NCI-H1694 (cell line): ENCODE results near the gene OMG.
"Not testable (repeated sequence)": the region's sequence is repeated elsewhere in the genome, so short reads cannot be mapped to it uniquely, and the experiment has no call there.

ENCODE experiments used
- DNase-seq: peaks from one replicate; lab custom pipeline; 2025; lab: John Stamatoyannopoulos, UW

The OMG gene

GRCh38 chr17:31308372-31309334, 11.6 kb upstream of the OMG start:
- DNase-seq = no peak

DNA sequence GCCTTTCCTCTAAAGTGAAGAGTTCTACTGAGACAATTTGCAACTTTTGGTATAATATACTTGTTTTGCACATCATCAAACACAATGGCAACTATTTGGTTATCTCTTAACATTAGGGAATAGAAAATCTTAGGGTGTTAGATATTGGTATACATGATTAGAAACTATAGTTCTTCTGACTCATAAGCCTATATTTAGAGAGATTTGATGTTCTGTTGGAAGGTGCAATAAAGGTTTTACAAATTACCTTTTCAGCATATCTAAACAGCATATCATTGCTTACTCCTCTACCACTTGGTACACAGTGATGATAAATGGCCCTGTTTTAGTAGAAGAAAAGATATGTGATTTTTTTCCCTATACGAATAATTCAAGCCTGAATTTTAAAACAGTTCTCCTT, 10.6 kb upstream of the OMG start:
- DNase-seq = no peak

GRCh38 chr17:31299624-31300023, 2.6 kb upstream of the OMG start:
- DNase-seq = no peak

DNA sequence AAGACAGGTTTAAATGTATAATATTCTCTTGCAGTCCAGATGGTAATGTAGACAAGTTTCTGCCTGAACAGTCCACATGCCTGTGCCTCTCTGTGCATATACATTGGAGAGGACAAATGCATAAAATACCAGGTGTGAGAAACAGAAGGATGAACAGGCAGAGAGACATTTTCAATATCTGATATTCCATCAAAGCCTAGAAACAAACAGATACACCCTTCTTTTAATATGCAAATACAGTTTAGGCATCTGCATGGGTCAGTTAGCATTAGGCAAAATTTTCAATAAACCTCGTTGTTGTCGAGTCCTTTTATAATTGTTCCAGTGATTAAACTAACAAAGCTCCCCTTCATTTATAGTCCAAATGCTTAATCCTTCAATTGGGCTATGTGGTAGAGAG, 897 bp downstream of the OMG start:
- no peak for DNase-seq

- DNase-seq = no peak
Observed at GRCh38 chr17:31295489-31295871, 1.6 kb downstream of the OMG start.

GRCh38 chr17:31294820-31295488, 2.1 kb downstream of the OMG start:
- DNase-seq = no peak

DNA sequence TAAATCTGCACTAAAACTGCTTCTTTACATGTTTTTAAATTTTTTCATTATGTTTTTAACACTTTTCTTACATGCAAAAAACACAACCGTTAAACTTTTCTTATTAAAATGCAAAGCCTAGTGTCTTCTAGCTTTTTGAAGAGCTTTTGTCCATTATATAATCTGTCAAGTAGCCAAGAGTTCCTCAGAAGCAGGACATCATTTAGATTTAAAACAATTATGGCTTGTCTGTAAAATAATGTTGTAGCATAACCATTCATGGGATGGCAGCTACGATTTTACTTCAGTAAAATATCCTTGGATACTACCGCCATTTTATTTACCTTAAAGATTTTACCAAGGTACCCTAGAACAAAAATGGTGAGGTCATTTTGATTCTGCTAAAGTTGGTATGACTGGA, 2.8 kb downstream of the OMG start:
- no peak for DNase-seq

GRCh38 chr17:31293581-31293980, 3.5 kb downstream of the OMG start:
- no peak for DNase-seq

- DNase-seq = no peak
Observed at GRCh38 chr17:31291820-31292219, 5.2 kb downstream of the OMG start.

- DNase-seq = no peak
Observed at GRCh38 chr17:31289790-31290189, 7.2 kb downstream of the OMG start.

DNA sequence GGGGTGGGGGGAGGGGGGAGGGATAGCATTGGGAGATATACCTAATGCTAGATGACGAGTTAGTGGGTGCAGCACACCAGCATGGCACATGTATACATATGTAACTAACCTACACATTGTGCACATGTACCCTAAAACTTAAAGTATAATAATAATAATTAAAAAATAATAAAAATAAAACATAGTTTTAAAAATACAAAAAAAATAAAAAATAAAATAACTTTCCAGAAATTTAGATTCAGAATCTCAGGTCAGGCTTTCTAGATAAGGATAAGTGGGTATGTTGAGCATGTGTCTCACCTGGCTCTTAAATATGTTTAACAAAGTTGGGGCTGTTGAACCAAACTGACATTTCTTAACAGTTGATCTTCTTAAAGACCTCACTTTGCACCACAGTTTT, 9.1 kb downstream of the OMG start:
- not testable (repeated sequence) for DNase-seq

- no peak for DNase-seq
Observed at GRCh38 chr17:31286587-31286986, 10.5 kb downstream of the OMG start.

- DNase-seq = no peak
Observed at GRCh38 chr17:31283841-31284240, 13.2 kb downstream of the OMG start.

- no peak for DNase-seq
Observed at GRCh38 chr17:31281061-31281460, 16.0 kb downstream of the OMG start.

- no peak for DNase-seq
Observed at GRCh38 chr17:31279401-31279800, 17.6 kb downstream of the OMG start.

DNA sequence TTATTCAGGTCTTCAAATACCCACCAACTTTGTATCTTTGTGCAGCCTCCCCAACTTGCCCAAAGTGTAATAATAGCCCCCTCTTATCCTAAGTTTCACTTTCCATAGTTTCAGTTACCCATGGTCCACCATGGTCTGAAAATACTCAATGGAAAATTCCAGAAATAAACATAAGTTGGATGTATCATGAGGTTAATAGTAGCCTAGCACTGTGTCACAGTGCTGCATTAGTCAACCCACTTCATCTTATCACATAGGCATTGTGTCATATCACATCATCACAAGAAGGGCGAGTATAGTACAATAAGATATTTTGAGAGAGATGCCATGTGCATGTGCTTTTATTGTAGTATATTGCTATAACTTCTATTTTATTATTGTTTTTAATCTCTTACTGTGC, 21.9 kb downstream of the OMG start:
- no peak for DNase-seq

GRCh38 chr17:31274252-31274651, 22.8 kb downstream of the OMG start:
- DNase-seq = no peak

GRCh38 chr17:31273516-31273915, 23.5 kb downstream of the OMG start:
- DNase-seq = no peak

DNA sequence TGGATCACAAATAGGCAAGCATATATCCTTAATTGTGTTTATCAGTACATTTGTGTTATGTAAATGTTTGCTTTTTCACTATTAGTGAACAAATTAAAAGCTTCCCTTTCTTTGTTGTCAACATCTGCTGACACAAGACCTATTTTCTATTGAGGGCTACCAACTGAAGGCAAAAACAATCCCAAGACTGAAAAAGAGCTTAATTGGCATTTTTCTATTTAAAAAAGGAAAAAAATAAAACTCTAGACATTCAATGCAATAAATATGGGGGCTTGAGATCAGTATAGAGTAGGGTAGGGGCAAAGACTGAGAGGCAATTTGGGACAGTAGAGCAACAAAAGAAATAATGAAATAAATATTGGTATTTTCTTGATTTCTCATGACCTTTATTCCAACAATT, 24.2 kb downstream of the OMG start:
- DNase-seq = no peak

DNA sequence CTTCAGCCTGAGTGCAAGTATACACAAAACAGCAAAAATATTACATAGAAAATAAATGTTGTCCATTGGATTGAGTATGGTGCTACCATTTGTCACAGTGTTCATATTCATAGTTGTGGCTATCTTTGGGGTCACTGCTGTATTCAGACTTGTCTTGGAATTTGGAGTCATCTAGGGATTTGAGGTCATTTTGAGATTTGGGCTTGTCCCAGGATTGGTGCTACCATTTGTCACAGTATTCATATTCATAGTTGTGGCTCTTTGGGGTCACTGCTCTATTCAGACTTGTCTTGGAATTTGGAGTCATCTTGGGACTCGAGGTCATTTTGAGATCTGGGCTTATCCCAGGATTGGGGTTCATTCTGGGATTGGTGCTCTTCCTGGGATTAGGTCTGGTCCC, 24.8 kb downstream of the OMG start:
- no peak for DNase-seq

GRCh38 chr17:31269578-31269983, 27.5 kb downstream of the OMG start:
- no peak for DNase-seq

- no peak for DNase-seq
Observed at GRCh38 chr17:31269036-31269577, 27.9 kb downstream of the OMG start.

- DNase-seq = no peak
Observed at GRCh38 chr17:31266042-31266441, 31.0 kb downstream of the OMG start.
